Measurements from ENCODE around the gene SQOR. TPM values are rescaled to one million over a fixed set of nuclear protein-coding genes. Genes with fewer than 3 reads are reported as not detected.
A peak's percentile ranks its signal among the peaks of the same experiment; 100 is the strongest.

Gene SQOR
- total RNA-seq, 1 experiment from 2014 or later: 17.6 TPM

DNA sequence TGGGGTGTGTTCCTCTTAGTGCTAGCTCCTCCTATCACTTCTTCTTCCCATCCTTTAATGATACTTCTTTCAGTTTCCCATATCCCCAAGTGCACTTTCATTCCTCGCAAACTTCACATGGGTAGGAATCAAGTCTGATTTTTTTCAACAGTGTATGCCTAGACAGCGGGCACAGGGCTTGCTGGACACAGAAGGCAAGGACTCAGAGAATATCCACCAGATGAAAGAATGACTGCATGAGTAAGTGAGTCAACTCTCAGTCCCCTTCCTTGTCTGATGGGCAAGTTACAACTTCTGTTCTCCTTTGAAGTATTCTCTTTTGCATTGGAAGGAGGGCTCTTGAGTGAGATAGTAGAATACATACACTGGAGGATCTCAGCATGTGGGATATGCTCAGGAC is 3.1 kb upstream of the SQOR start:
- Histone ChIP-seq H3K4me2 (ENCODE audit: low read length) (peak overlapping the region; percentile 72), H4K20me1 (ENCODE audit: insufficient read depth) (no peaks in the 10 kb centered on the region), H3K36me3 (ENCODE audit: control insufficient read depth in 1 of 2, insufficient read depth in 2 of 2, low read length in 2 of 2) (no peaks in the 10 kb centered on the region), H3K9ac (ENCODE audit: low read length) (peak overlapping the region; percentile 37), H3K9me3 (ENCODE audit: control insufficient read depth in 1 of 2, insufficient read depth in 1 of 2, low read depth in 1 of 2, low read length in 2 of 2) (no peaks in the 10 kb centered on the region), H3K4me1 (ENCODE audit: control insufficient read depth in 1 of 2, insufficient read depth in 2 of 2, low read length in 2 of 2) (peaks cover 12 to 37% of the 10 kb centered on the region in 2 experiments), H3K79me2 (ENCODE audit: insufficient read depth, low read length) (no peaks in the 10 kb centered on the region), H3K4me3 (replicated peaks in 1 of 2; ENCODE audit: low read depth in 1 of 2, low read length in 2 of 2) (peak overlapping the region; percentile 31 to 56), H3K27ac (ENCODE audit: low read depth, low read length) (peak overlapping the region; percentile 53), H3K27me3 (ENCODE audit: insufficient read depth, low read length) (no peaks in the 10 kb centered on the region), H2AFZ (ENCODE audit: low read depth, low read length, poor library complexity, severe bottlenecking) (peak overlapping the region; percentile 63), H3K9me2 (ENCODE audit: insufficient read depth) (no peaks in the 10 kb centered on the region)
- TF ChIP-seq JUND (IDR thresholded peaks at IDR 0.05) (no peak), CBX3 (IDR thresholded peaks at IDR 0.05; ENCODE audit: low read depth) (no peak), SIN3A (IDR thresholded peaks at IDR 0.05; ENCODE audit: low read depth) (no peak), SP1 (IDR thresholded peaks at IDR 0.05; ENCODE audit: low read depth) (no peak)
- no TSS peak for BruUV-seq (replicated peaks)
- ATAC-seq (peak; percentile 19; the same call in 1 of the 2 replicates), DNase-seq (ENCODE audit: low read depth, low spot score) (no peak)
- intact Hi-C loops (cut with micrococcal nuclease): no loop called here
- ChIA-PET RAD21 (ENCODE audit: low non-redundant PET in 1 of 2, low total read pairs in 2 of 2, uncharacterized antibody in 2 of 2, unreplicated experiment in 2 of 2) (no interaction called here), POLR2A (interaction anchor here (0.9 kb wide), 1 partner anchor 17 kb away, joined by 3 read pairs; no protein-coding TSS in a partner anchor), CTCF (interaction anchor here (1.4 kb wide), 1 partner anchor 18 kb away, joined by 7 read pairs; no protein-coding TSS in a partner anchor)

DNA sequence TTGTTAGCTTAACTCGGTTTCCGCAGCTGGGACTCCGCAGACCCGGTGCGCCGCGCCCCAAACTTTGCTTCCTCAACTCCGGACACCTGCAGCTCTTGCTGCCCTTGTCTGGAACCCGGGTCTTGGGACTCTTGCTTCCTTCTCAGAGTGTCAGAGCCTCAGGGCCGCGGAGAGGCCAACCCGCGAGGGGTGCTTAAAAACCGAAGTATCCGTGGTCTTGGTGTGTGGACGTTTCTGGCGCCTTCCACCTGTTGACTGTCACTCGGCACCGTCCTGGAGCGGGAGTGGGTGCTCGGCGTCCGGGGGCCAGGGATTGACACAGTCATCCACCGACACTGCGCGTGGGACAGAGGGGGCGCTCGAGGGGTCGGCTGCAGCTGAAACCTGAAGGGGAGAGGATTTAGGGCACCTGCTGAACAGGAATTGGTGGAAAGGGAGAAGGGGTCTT is 386 bp downstream of the SQOR start:
- POLR2A ChIA-PET: no interaction called here
- Histone ChIP-seq H3K9me3 (ENCODE audit: control insufficient read depth in 1 of 2, insufficient read depth in 1 of 2, low read depth in 1 of 2, low read length in 2 of 2) (no peaks in the 10 kb centered on the region), H3K79me2 (ENCODE audit: insufficient read depth, low read length) (no peaks in the 10 kb centered on the region), H3K4me2 (ENCODE audit: low read length) (peak overlapping the region; percentile 97), H3K4me1 (ENCODE audit: control insufficient read depth in 1 of 2, insufficient read depth in 2 of 2, low read length in 2 of 2) (peaks cover 12 to 38% of the 10 kb centered on the region in 2 experiments), H2AFZ (ENCODE audit: low read depth, low read length, poor library complexity, severe bottlenecking) (peak overlapping the region; percentile 77), H3K27me3 (ENCODE audit: insufficient read depth, low read length) (no peaks in the 10 kb centered on the region), H3K9ac (ENCODE audit: low read length) (peak overlapping the region; percentile 68), H3K4me3 (replicated peaks in 1 of 2; ENCODE audit: low read depth in 1 of 2, low read length in 2 of 2) (peak overlapping the region; percentile 74 to 78), H3K27ac (ENCODE audit: low read depth, low read length) (peak overlapping the region; percentile 95), H3K36me3 (ENCODE audit: control insufficient read depth in 1 of 2, insufficient read depth in 2 of 2, low read length in 2 of 2) (no peaks in the 10 kb centered on the region), H4K20me1 (ENCODE audit: insufficient read depth) (no peaks in the 10 kb centered on the region), H3K9me2 (ENCODE audit: insufficient read depth) (no peaks in the 10 kb centered on the region)
- BruUV-seq (replicated peaks): TSS peak; percentile 53
- RAD21 ChIA-PET (ENCODE audit: low non-redundant PET in 1 of 2, low total read pairs in 2 of 2, uncharacterized antibody in 2 of 2, unreplicated experiment in 2 of 2): no interaction called here
- ATAC-seq (peak; percentile 59), DNase-seq (ENCODE audit: low read depth, low spot score) (no peak)
- TF ChIP-seq ZNF274 (IDR thresholded peaks at IDR 0.05; ENCODE audit: low read depth, low read length): no peak
- TF ChIP-seq CTCF (IDR thresholded peaks at IDR 0.05 in 2 of 3, conservative IDR thresholded peaks at IDR 0.05 in 1 of 3; ENCODE audit: borderline replicate concordance in 1 of 3, insufficient read depth in 1 of 3, low read depth in 2 of 3, low read length in 2 of 3): peak in 2 of 3 experiments; percentile 53 to 56; a peak in 4 of 6 replicates
- 0 out of 2 replicates have a peak, but pooled peaks have one; percentile 5 for TF ChIP-seq SIN3A (IDR thresholded peaks at IDR 0.05; ENCODE audit: low read depth)
- TF ChIP-seq RAD21 (IDR thresholded peaks at IDR 0.05; ENCODE audit: low read depth): no peak
- intact Hi-C loops (cut with micrococcal nuclease): no loop called here
- CTCF ChIA-PET: interaction anchor here (0.7 to 2.4 kb wide), 6 partner anchors 13 to 177 kb away, joined by 3 to 8 read pairs (median 3); no protein-coding TSS in a partner anchor
